ENCODE measurements around the gene MTNR1A. TPM values are rescaled to one million over a fixed set of nuclear protein-coding genes. Genes with fewer than 3 reads are reported as not detected.
A peak's percentile ranks its signal among the peaks of the same experiment; 100 is the strongest.

The MTNR1A gene
- total and polyA plus RNA-seq, 2 of the 4 experiments (the other 2 are of a cell fraction): not detected

DNA sequence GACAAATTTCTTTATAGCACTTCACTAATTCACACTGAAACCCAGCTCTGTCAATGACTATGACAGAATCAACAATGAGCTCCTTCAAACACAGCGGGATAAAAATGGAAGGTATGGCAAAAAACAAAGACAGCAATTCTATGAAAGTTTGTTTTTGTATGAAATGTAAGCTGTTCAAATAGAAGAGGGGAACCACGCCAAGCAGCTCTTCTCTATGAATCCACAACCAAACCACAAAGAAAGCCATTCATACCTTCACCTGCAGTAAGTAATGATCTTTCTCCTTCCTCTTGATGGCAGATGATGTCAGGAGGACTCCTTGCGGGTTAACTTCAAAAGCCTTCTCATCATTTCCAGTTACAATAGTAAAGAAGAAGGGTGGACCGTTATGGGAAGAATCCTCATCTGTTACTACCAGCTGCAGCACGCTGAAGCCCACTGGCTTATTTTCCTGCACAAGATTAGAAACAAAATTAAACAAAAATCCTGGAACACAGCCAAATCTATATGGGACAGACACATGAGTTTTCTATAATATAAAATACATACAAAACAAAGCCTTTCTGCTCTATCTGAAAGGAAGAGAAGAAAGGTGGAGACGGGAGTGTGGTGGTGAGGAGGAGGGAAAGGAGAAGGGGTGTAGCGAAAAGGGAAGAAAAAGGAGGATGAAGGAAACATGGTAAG, 48.9 kb upstream of the MTNR1A start:
- no peak overlapping the region for H2BK120ac ChIP-seq (ENCODE audit: low read depth, low read length)
- H3K4me2 ChIP-seq (ENCODE audit: low read depth, low read length): no peak overlapping the region
- in situ Hi-C loops (cut with MboI; ENCODE audit: low sequenced_read_pairs): no loop called here
- no peak overlapping the region for H3K4ac ChIP-seq (ENCODE audit: low read depth, low read length)
- ATAC-seq (ENCODE audit: low read depth) (no peak), DNase-seq (no peak)
- dilution Hi-C loops (cut with HindIII; ENCODE audit: low sequenced_read_pairs, unreplicated experiment): no loop called here
- no peak overlapping the region for H4K91ac ChIP-seq (ENCODE audit: insufficient read depth, low read depth, low read length)
- intact Hi-C loops (cut with micrococcal nuclease): no loop called here
- peaks cover 48 to 71% of the 10 kb centered on the region in 2 experiments for H3K79me1 ChIP-seq (ENCODE audit: low read depth in 1 of 2, low read length in 2 of 2)
- no peak overlapping the region for H3K14ac ChIP-seq (replicated peaks; ENCODE audit: low read depth, low read length)
- H3K27ac ChIP-seq (ENCODE audit: insufficient read depth, low read length): peak overlapping the region; percentile 37; the same call in 1 of the 2 replicates
- H4K20me1 ChIP-seq (ENCODE audit: insufficient read depth, low read length): peaks cover 27% of the 10 kb centered on the region; the same call in 1 of the 2 replicates
- H3K9ac ChIP-seq (ENCODE audit: low read depth, low read length): no peak overlapping the region
- no peak overlapping the region for H2AFZ ChIP-seq (replicated peaks; ENCODE audit: low read length, poor library complexity)
- no peak overlapping the region for H3K4me3 ChIP-seq (ENCODE audit: insufficient read depth, low read depth, low read length)
- H3K9me3 ChIP-seq (ENCODE audit: control insufficient read depth, insufficient read depth, low read length): no peaks in the 10 kb centered on the region
- H3K9me1 ChIP-seq (ENCODE audit: insufficient read depth, low read length): peaks cover 10% of the 10 kb centered on the region
- peaks cover 77% of the 10 kb centered on the region for H3K36me3 ChIP-seq (ENCODE audit: control insufficient read depth, insufficient read depth, low read length)
- H2BK5ac ChIP-seq (ENCODE audit: low read depth, low read length, poor library complexity, severe bottlenecking): peak overlapping the region; percentile 20
- H4K5ac ChIP-seq (ENCODE audit: low read depth, low read length): no peak overlapping the region
- no peak overlapping the region for H2BK20ac ChIP-seq (ENCODE audit: low read depth, low read length)
- 73 to 83% methylated on average over 1 of the region's 7 CpGs for WGBS, 2 experiments (ENCODE audit: extremely low coverage in 2 of 2, insufficient read length in 1 of 2)
- no peak overlapping the region for H2AK9ac ChIP-seq (replicated peaks; ENCODE audit: low read depth, low read length, poor library complexity)
- H3K4me1 ChIP-seq (ENCODE audit: control insufficient read depth, insufficient read depth, low read length): peaks cover 2% of the 10 kb centered on the region; the same call in 1 of the 2 replicates
- no peak overlapping the region for H2BK15ac ChIP-seq (ENCODE audit: low read depth, low read length)
- POLR2A ChIA-PET (ENCODE audit: unreplicated experiment): no interaction called here
- no peak overlapping the region for H3K18ac ChIP-seq (ENCODE audit: low read depth, low read length)
- no peak overlapping the region for H3K23ac ChIP-seq (ENCODE audit: low read depth, low read length)
- CTCF ChIA-PET: no interaction called here
- H3K56ac ChIP-seq (ENCODE audit: extremely low read depth, insufficient read depth, low read length): no peak overlapping the region
- H3K27me3 ChIP-seq (ENCODE audit: control insufficient read depth, insufficient read depth, low read length): no peaks in the 10 kb centered on the region
- H4K8ac ChIP-seq (ENCODE audit: low read depth in 2 of 2, low read length in 2 of 2): no peak overlapping the region
- BruUV-seq (replicated peaks): no TSS peak
- H2AK5ac ChIP-seq (ENCODE audit: low read depth, low read length): no peak overlapping the region
- TF ChIP-seq FOS (IDR thresholded peaks at IDR 0.05; ENCODE audit: low read depth, low read length) (no peak), MXI1 (IDR thresholded peaks at IDR 0.05; ENCODE audit: borderline replicate concordance, low read depth, low read length) (no peak), POLR2A (IDR thresholded peaks at IDR 0.05; ENCODE audit: low read depth, low read length) (no peak), RCOR1 (IDR thresholded peaks at IDR 0.05; ENCODE audit: insufficient replicate concordance, low read length) (no peak), MAZ (IDR thresholded peaks at IDR 0.05; ENCODE audit: borderline replicate concordance, low read depth, low read length) (no peak), CEBPB (IDR thresholded peaks at IDR 0.05; ENCODE audit: low read depth, low read length) (no peak), SMC3 (IDR thresholded peaks at IDR 0.05; ENCODE audit: low read depth, low read length) (no peak), RFX5 (IDR thresholded peaks at IDR 0.05; ENCODE audit: low read depth, low read length) (no peak), CHD1 (IDR thresholded peaks at IDR 0.05; ENCODE audit: low read depth, low read length) (no peak)
- TF ChIP-seq, protein P1, sequence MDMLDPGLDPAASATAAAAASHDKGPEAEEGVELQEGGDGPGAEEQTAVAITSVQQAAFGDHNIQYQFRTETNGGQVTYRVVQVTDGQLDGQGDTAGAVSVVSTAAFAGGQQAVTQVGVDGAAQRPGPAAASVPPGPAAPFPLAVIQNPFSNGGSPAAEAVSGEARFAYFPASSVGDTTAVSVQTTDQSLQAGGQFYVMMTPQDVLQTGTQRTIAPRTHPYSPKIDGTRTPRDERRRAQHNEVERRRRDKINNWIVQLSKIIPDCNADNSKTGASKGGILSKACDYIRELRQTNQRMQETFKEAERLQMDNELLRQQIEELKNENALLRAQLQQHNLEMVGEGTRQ (IDR thresholded peaks at IDR 0.05; ENCODE audit: low read depth, low read length): no peak

Measured in IMR-90 (cell line).